H1 (cell line): ENCODE measurements around the gene TNFSF12. TPM values are rescaled to one million over a fixed set of nuclear protein-coding genes. Genes with fewer than 3 reads are reported as not detected.

ENCODE experiments used
- CTCF ChIA-PET: fragments of 300-600 bp; sonication (Branson Sonifier 250); formaldehyde crosslinking; loops from one replicate; lab custom pipeline; 2021; ENCODE audit not compliant: partially characterized antibody; lab: Charles Lee
- POLR2A ChIA-PET: fragments of 300-600 bp; sonication (Branson Sonifier 250); formaldehyde crosslinking; loops from one replicate; lab custom pipeline; 2021; ENCODE audit warnings: inconsistent platforms; ENCODE audit not compliant: partially characterized antibody; lab: Charles Lee
- DNase-seq, 2 experiments: peaks; one replicate each; pipeline versions ENCODE4 v3.0.0 to v3.0.0-alpha.2; 2010 to 2022; ENCODE audit warnings: low spot score in 2 of 2, low read depth in 1 of 2, mixed read lengths in 1 of 2
- FAIRE-seq: peaks from 2 replicates; lab custom pipeline; 2011; peaks lifted over from hg19 to GRCh38; lab: Jason Lieb, UNC
- H2AFZ ChIP-seq: 2 replicates; pipeline ENCODE4 v1.8.1; 2012; ENCODE audit warnings: low read length, inconsistent platforms
- H2AK5ac ChIP-seq: 2 replicates; pipeline ENCODE4 v1.6.1; 2013; ENCODE audit warnings: low read depth, low read length
- H2BK120ac ChIP-seq: replicated peaks from 2 replicates; pipeline ENCODE3; 2013; ENCODE audit warnings: low read depth, low read length, inconsistent platforms
- H2BK12ac ChIP-seq: 2 replicates; pipeline ENCODE4 v1.6.1; 2013; ENCODE audit warnings: low read depth, low read length
- H2BK15ac ChIP-seq: 2 replicates; pipeline ENCODE4 v1.6.1; 2013; ENCODE audit warnings: low read length
- H2BK20ac ChIP-seq: 2 replicates; pipeline ENCODE4 v1.6.1; 2013; ENCODE audit warnings: low read length
- H2BK5ac ChIP-seq: 2 replicates; pipeline ENCODE4 v1.6.1; 2013; ENCODE audit warnings: low read depth, low read length
- H3K14ac ChIP-seq: 2 replicates; pipeline ENCODE4 v1.6.1; 2013; ENCODE audit warnings: inconsistent platforms; ENCODE audit not compliant: insufficient read length
- H3K18ac ChIP-seq: 2 replicates; pipeline ENCODE4 v1.6.1; 2013; ENCODE audit warnings: low read length; ENCODE audit errors: extremely low read depth
- H3K23ac ChIP-seq: 2 replicates; pipeline ENCODE4 v1.6.1; 2013; ENCODE audit warnings: inconsistent platforms; ENCODE audit not compliant: insufficient read length
- H3K23me2 ChIP-seq: 2 replicates; pipeline ENCODE4 v1.6.1; 2013; ENCODE audit warnings: low read depth, low read length
- H3K27ac ChIP-seq: 2 replicates; pipeline ENCODE4 v1.6.1; 2011; ENCODE audit warnings: low read depth, low read length, inconsistent platforms
- H3K27me3 ChIP-seq, 4 experiments: replicated peaks in 1 of 4; 1 replicate in 1 of 4; 2 replicates in 3 of 4; pipeline versions ENCODE4 v1.6.1 to v1.8.1; 2011 to 2013; ENCODE audit warnings: low read length in 3 of 4, mild to moderate bottlenecking in 3 of 4, inconsistent platforms in 2 of 4, mixed read lengths in 2 of 4, moderate library complexity in 1 of 4; ENCODE audit not compliant: control insufficient read depth in 3 of 4, insufficient read depth in 3 of 4; ENCODE audit errors: extremely low read depth in 1 of 4
- H3K36me3 ChIP-seq, 4 experiments: 2 replicates each; pipeline versions ENCODE4 v1.6.1 to v1.8.1; 2011 to 2013; ENCODE audit warnings: mild to moderate bottlenecking in 4 of 4, low read length in 3 of 4, moderate library complexity in 2 of 4, control low read depth in 1 of 4, inconsistent platforms in 1 of 4; ENCODE audit not compliant: insufficient read depth in 4 of 4, control insufficient read depth in 2 of 4
- H3K4ac ChIP-seq: replicated peaks from 2 replicates; pipeline ENCODE3; 2013; ENCODE audit warnings: low read length, low read depth, mixed read lengths, inconsistent platforms; ENCODE audit not compliant: insufficient read length
- H3K4me1 ChIP-seq, 4 experiments: replicated peaks in 1 of 4; 1 replicate in 1 of 4; 2 replicates in 3 of 4; pipeline versions ENCODE4 v1.6.1 to v1.8.1; 2011 to 2013; ENCODE audit warnings: low read length in 3 of 4, inconsistent platforms in 2 of 4, mixed read lengths in 1 of 4; ENCODE audit not compliant: insufficient read depth in 4 of 4, control insufficient read depth in 3 of 4
- H3K4me2 ChIP-seq, 2 experiments: 2 replicates each; pipeline versions ENCODE4 v1.6.1 to v1.8.1; 2011 to 2013; ENCODE audit warnings: low read depth in 2 of 2, low read length in 2 of 2, control low read depth in 1 of 2, inconsistent platforms in 1 of 2, mild to moderate bottlenecking in 1 of 2; ENCODE audit not compliant: insufficient read depth in 1 of 2
- H3K4me3 ChIP-seq, 4 experiments: fragments of 200-600, 300-600 bp in 1 of 4; sonication (generic), shearing (Covaris generic), sonication (Bioruptor Twin) in 1 of 4; 2 replicates each; pipeline versions ENCODE4 v1.5.1 to v1.8.1; 2011 to 2016; ENCODE audit warnings: low read length in 4 of 4, low read depth in 3 of 4, control low read depth in 2 of 4, inconsistent platforms in 2 of 4, mild to moderate bottlenecking in 2 of 4, mixed read lengths in 1 of 4, moderate library complexity in 1 of 4; ENCODE audit not compliant: insufficient read depth in 2 of 4; ENCODE audit errors: extremely low read depth in 1 of 4
- H3K56ac ChIP-seq: replicated peaks from 2 replicates; pipeline ENCODE3; 2013; ENCODE audit warnings: low read depth, mild to moderate bottlenecking, mixed read lengths, low read length, inconsistent platforms; ENCODE audit not compliant: insufficient read length
- H3K79me1 ChIP-seq: 2 replicates; pipeline ENCODE4 v1.6.1; 2013; ENCODE audit warnings: low read depth, low read length, control low read depth
- H3K79me2 ChIP-seq, 2 experiments: 2 replicates each; pipeline versions ENCODE4 v1.6.1 to v1.8.1; 2012 to 2013; ENCODE audit warnings: low read length in 2 of 2, mild to moderate bottlenecking in 2 of 2, inconsistent platforms in 1 of 2; ENCODE audit not compliant: insufficient read depth in 2 of 2, control insufficient read depth in 1 of 2
- H3K9ac ChIP-seq, 4 experiments: replicated peaks in 1 of 4; 1 replicate in 1 of 4; 2 replicates in 3 of 4; pipeline versions ENCODE4 v1.6.1 to v1.8.1; 2011 to 2013; ENCODE audit warnings: low read depth in 3 of 4, low read length in 3 of 4, control low read depth in 2 of 4, mild to moderate bottlenecking in 2 of 4, moderate library complexity in 2 of 4, inconsistent platforms in 1 of 4; ENCODE audit errors: extremely low read depth in 1 of 4
- H3K9me3 ChIP-seq, 2 experiments: 2 replicates each; pipeline versions ENCODE4 v1.6.1 to v1.8.1; 2012 to 2013; ENCODE audit warnings: mild to moderate bottlenecking in 2 of 2, moderate library complexity in 2 of 2, control low read depth in 1 of 2, inconsistent platforms in 1 of 2, low read depth in 1 of 2, low read length in 1 of 2, mixed read lengths in 1 of 2; ENCODE audit not compliant: insufficient read depth in 2 of 2
- H4K20me1 ChIP-seq, 2 experiments: replicated peaks in 1 of 2; 2 replicates each; pipeline versions ENCODE3 to v1.8.1; 2011 to 2013; ENCODE audit warnings: inconsistent platforms in 2 of 2, low read length in 2 of 2, mild to moderate bottlenecking in 1 of 2; ENCODE audit not compliant: insufficient read depth in 2 of 2, control insufficient read depth in 1 of 2
- H4K5ac ChIP-seq: 2 replicates; pipeline ENCODE4 v1.6.1; 2013; ENCODE audit warnings: low read length, low read depth, mixed read lengths, inconsistent platforms; ENCODE audit not compliant: insufficient read length
- H4K8ac ChIP-seq: 2 replicates; pipeline ENCODE4 v1.8.0; 2013; ENCODE audit warnings: mild to moderate bottlenecking, moderate library complexity, low read length, inconsistent platforms; ENCODE audit not compliant: insufficient read depth; ENCODE audit errors: extremely low read depth
- H4K91ac ChIP-seq: replicated peaks from 2 replicates; pipeline ENCODE3; 2013; ENCODE audit warnings: low read length, mixed read lengths, inconsistent platforms; ENCODE audit not compliant: insufficient read length
- POLR2A ChIP-seq, 2 experiments: IDR thresholded peaks; 1 replicate in 1 of 2; 2 replicates in 1 of 2; pipeline ENCODE4 v1.6.1; 2011; ENCODE audit warnings: low read depth in 2 of 2, low read length in 2 of 2, mild to moderate bottlenecking in 2 of 2; ENCODE audit errors: control extremely low read depth in 1 of 2
- POLR2AphosphoS5 ChIP-seq: IDR thresholded peaks from 2 replicates; pipeline ENCODE4 v1.6.1; 2011; ENCODE audit warnings: low read depth, low read length
- ZNF274 ChIP-seq: IDR thresholded peaks from 2 replicates; pipeline ENCODE4 v1.7.0; 2012; ENCODE audit warnings: low read length, borderline replicate concordance; ENCODE audit errors: extremely low read depth
- WGBS, 2 experiments: shearing (Covaris generic) in 1 of 2; methylation state at CpG; one replicate each; pipeline versions ENCODE4 v1.1.6 to v1.1.7; 2013 to 2015; ENCODE audit warnings: low lambda C conversion rate in 2 of 2, mixed read lengths in 2 of 2, inconsistent platforms in 1 of 2, low coverage in 1 of 2, missing lambda C conversion rate in 1 of 2; ENCODE audit not compliant: insufficient replicate concordance in 2 of 2, insufficient coverage in 1 of 2, insufficient read length in 1 of 2; ENCODE audit errors: extremely low coverage in 1 of 2, missing lambda C conversion rate in 1 of 2; 5-methylcytosine and 5-hydroxymethylcytosine counted together
- polyA plus RNA-seq, 7 experiments: library from polyadenylated mRNA; depleted of rRNA in 3 of 7; stranded (reverse) in 5 of 7; unstranded in 2 of 7; fragments of >200 nt in 5 of 7; fragments of 200-250 nt in 2 of 7; gene quantifications; 1 replicate in 5 of 7; 2 replicates in 1 of 7; 4 replicates in 1 of 7; pipeline versions ENCODE4 v1.2.1 to v1.2.3, GENCODE V29; 2011 to 2013; ENCODE audit warnings: missing spikeins in 2 of 7, mixed read lengths in 2 of 7
- total RNA-seq: library from RNA; stranded (reverse); fragmentation: NEBNext Ultra II Directional; extraction: Animal tissue kit (Norgen Biotek cat#: 25700); gene quantifications from 2 replicates; pipeline ENCODE4 v1.2.1, GENCODE V29; 2021

The TNFSF12 gene
- total and polyA plus RNA-seq, 2 of the 8 experiments (the other 6 are each of a cell fraction or from before 2014, with no cell fraction given) = 7.2 to 9.6 TPM

- H3K23me2 ChIP-seq = peaks cover 5% of the 10 kb centered on the region; the same call in 1 of the 2 replicates
- no peak overlapping the region for H2AK5ac ChIP-seq
- no peak overlapping the region for H3K56ac ChIP-seq
- no peaks in the 10 kb centered on the region for H3K4me1 ChIP-seq
- H2BK120ac ChIP-seq = no peak overlapping the region
- CTCF ChIA-PET = interaction anchor here (0.6 to 11.8 kb wide), 8 partner anchors 8 to 725 kb away, joined by 3 to 251 read pairs (median 3); partner anchors contain the start of genes SENP3 and TNFSF13
- H4K20me1 ChIP-seq = peaks cover 0 to 18% of the 10 kb centered on the region in 2 experiments
- H2BK5ac ChIP-seq = no peak overlapping the region
- H3K79me1 ChIP-seq = no peaks in the 10 kb centered on the region; the same call in 1 of the 2 replicates
- H3K27ac ChIP-seq = no peak overlapping the region
- H3K4me2 ChIP-seq = no peak overlapping the region
- TF ChIP-seq POLR2A (IDR thresholded peaks at IDR 0.05; ENCODE audit: control extremely low read depth in 1 of 2, low read depth in 2 of 2, low read length in 2 of 2) (0 out of 3 replicates have a peak, but pooled peaks of 1 of the 2 experiments have one; percentile 9), ZNF274 (no peak), POLR2AphosphoS5 (peak; percentile 51; the same call in 1 of the 2 replicates)
- no peak overlapping the region for H3K14ac ChIP-seq
- H3K27me3 ChIP-seq = no peaks in the 10 kb centered on the region
- no peaks in the 10 kb centered on the region; a peak in 1 of 4 replicates for H3K9me3 ChIP-seq
- H3K36me3 ChIP-seq = peaks cover 31 to 72% (median 65%) of the 10 kb centered on the region in 4 experiments
- no peak overlapping the region; the same call in 1 of the 2 replicates for H2BK20ac ChIP-seq
- no peak overlapping the region for H2AFZ ChIP-seq
- no peak overlapping the region for H2BK15ac ChIP-seq
- H2BK12ac ChIP-seq = no peak overlapping the region
- H3K4me3 ChIP-seq = no peak overlapping the region
- no peak overlapping the region for H4K91ac ChIP-seq
- H3K9ac ChIP-seq = no peak overlapping the region
- no peak overlapping the region for H4K8ac ChIP-seq
- DNase-seq = no peak
- FAIRE-seq = no peak
- H4K5ac ChIP-seq = no peak overlapping the region
- WGBS, 2 experiments = 88% methylated on average over 10 of the region's 10 CpGs; no CpG with 5 or more reads in 1 of the 2 experiments
- POLR2A ChIA-PET = interaction anchor here (1.4 to 4.5 kb wide), 2 partner anchors 19 to 26 kb away, joined by 4 to 24 read pairs; partner anchors contain the start of gene POLR2A
- H3K23ac ChIP-seq = no peak overlapping the region
- no peaks in the 10 kb centered on the region for H3K79me2 ChIP-seq
- H3K4ac ChIP-seq = no peak overlapping the region
- no peak overlapping the region for H3K18ac ChIP-seq
Observed at GRCh38 chr17:7511108-7511507, 37.8 kb upstream of the TNFSF12 start.
